Nephron progenitor cell (in vitro differentiated cells): ENCODE data around the gene TTC21A.
A peak's percentile ranks its signal among the peaks of the same experiment; 100 is the strongest.

Source experiments
- DNase-seq: peaks from one replicate; pipeline ENCODE4 v3.0.0; 2021
- H3K27ac Mint-ChIP-seq: 2 replicates; pipeline ENCODE4 v1.8.0; 2021; ENCODE audit warnings: mild to moderate bottlenecking, moderate library complexity, mixed read lengths
- H3K27me3 Mint-ChIP-seq: 2 replicates; pipeline ENCODE4 v1.8.0; 2021; ENCODE audit warnings: mild to moderate bottlenecking, low read depth, mixed read lengths; ENCODE audit not compliant: poor library complexity
- H3K36me3 Mint-ChIP-seq: 2 replicates; pipeline ENCODE4 v1.8.0; 2021; ENCODE audit warnings: low read depth, mixed read lengths
- H3K4me1 Mint-ChIP-seq: 2 replicates; pipeline ENCODE4 v1.8.0; 2021; ENCODE audit warnings: mixed read lengths
- H3K4me3 Mint-ChIP-seq: 2 replicates; pipeline ENCODE4 v1.8.0; 2021; ENCODE audit warnings: mild to moderate bottlenecking, moderate library complexity, mixed read lengths
- H3K9me3 Mint-ChIP-seq: 2 replicates; pipeline ENCODE4 v1.8.0; 2021; ENCODE audit warnings: mild to moderate bottlenecking, moderate library complexity, mixed read lengths
- CTCF ChIP-seq: fragments of 200-600 bp; sonication (generic); IDR thresholded peaks from 2 replicates; pipeline ENCODE4 v1.5.0; 2021; ENCODE audit warnings: antibody characterized with exemption

Gene TTC21A

GRCh38 chr3:39106851-39107387 is 561 bp upstream of the TTC21A start:
- peaks cover 4% of the 10 kb centered on the region for H3K36me3 Mint-ChIP-seq
- DNase-seq: peak; percentile 70
- peak overlapping the region; percentile 91 for H3K27ac Mint-ChIP-seq
- H3K27me3 Mint-ChIP-seq: no peaks in the 10 kb centered on the region
- H3K9me3 Mint-ChIP-seq: no peaks in the 10 kb centered on the region
- H3K4me3 Mint-ChIP-seq: peak overlapping the region; percentile 95
- H3K4me1 Mint-ChIP-seq: peaks cover 50% of the 10 kb centered on the region
- TF ChIP-seq CTCF: no peak

- Mint-ChIP-seq H3K36me3 (peaks cover 4% of the 10 kb centered on the region), H3K4me1 (peaks cover 47% of the 10 kb centered on the region)
Measured at GRCh38 chr3:39108200-39108710, 775 bp downstream of the TTC21A start.

GRCh38 chr3:39109086-39109485 is 1.6 kb downstream of the TTC21A start:
- peaks cover 4% of the 10 kb centered on the region for H3K36me3 Mint-ChIP-seq
- H3K27ac Mint-ChIP-seq: no peak overlapping the region
- TF ChIP-seq CTCF: no peak
- peaks cover 3% of the 10 kb centered on the region for H3K27me3 Mint-ChIP-seq
- DNase-seq: no peak
- H3K4me3 Mint-ChIP-seq: peak overlapping the region; percentile 94
- peaks cover 41% of the 10 kb centered on the region for H3K4me1 Mint-ChIP-seq
- H3K9me3 Mint-ChIP-seq: no peaks in the 10 kb centered on the region

More at GRCh38 chr3:39108200-39108710, 775 bp downstream of the TTC21A start:
- no peak overlapping the region for H3K27ac Mint-ChIP-seq
- no peak for DNase-seq
- H3K27me3 Mint-ChIP-seq: peaks cover 1% of the 10 kb centered on the region
- peak overlapping the region; percentile 94 for H3K4me3 Mint-ChIP-seq
- no peaks in the 10 kb centered on the region for H3K9me3 Mint-ChIP-seq
- no peak for TF ChIP-seq CTCF

- Mint-ChIP-seq H3K9me3 (no peaks in the 10 kb centered on the region), H3K4me3 (no peak overlapping the region), H3K4me1 (peaks cover 36% of the 10 kb centered on the region), H3K27me3 (peaks cover 3% of the 10 kb centered on the region), H3K36me3 (peaks cover 1% of the 10 kb centered on the region), H3K27ac (no peak overlapping the region)
- no peak for TF ChIP-seq CTCF
- DNase-seq: no peak
Measured at GRCh38 chr3:39110041-39110639, 2.7 kb downstream of the TTC21A start.

GRCh38 chr3:39112113-39112512 is 4.6 kb downstream of the TTC21A start:
- H3K4me1 Mint-ChIP-seq: peaks cover 18% of the 10 kb centered on the region
- H3K9me3 Mint-ChIP-seq: no peaks in the 10 kb centered on the region
- no peak overlapping the region for H3K27ac Mint-ChIP-seq
- no peak for TF ChIP-seq CTCF
- peaks cover 3% of the 10 kb centered on the region for H3K27me3 Mint-ChIP-seq
- DNase-seq: no peak
- no peak overlapping the region for H3K4me3 Mint-ChIP-seq
- H3K36me3 Mint-ChIP-seq: no peaks in the 10 kb centered on the region

- no peak for DNase-seq
- H3K4me1 Mint-ChIP-seq: peaks cover 18% of the 10 kb centered on the region
- no peaks in the 10 kb centered on the region for H3K36me3 Mint-ChIP-seq
- H3K27me3 Mint-ChIP-seq: peaks cover 3% of the 10 kb centered on the region
- no peaks in the 10 kb centered on the region for H3K9me3 Mint-ChIP-seq
- H3K4me3 Mint-ChIP-seq: no peak overlapping the region
- H3K27ac Mint-ChIP-seq: no peak overlapping the region
- TF ChIP-seq CTCF: no peak
Measured at GRCh38 chr3:39112535-39112934, 5.1 kb downstream of the TTC21A start.
